ENCODE results near the gene TNFRSF17. TPM values are rescaled to one million over a fixed set of nuclear protein-coding genes. Genes with fewer than 3 reads are reported as not detected.
A peak's percentile ranks its signal among the peaks of the same experiment; 100 is the strongest.

Gene TNFRSF17
- total RNA-seq, 1 experiment from 2014 or later = not detected

DNA sequence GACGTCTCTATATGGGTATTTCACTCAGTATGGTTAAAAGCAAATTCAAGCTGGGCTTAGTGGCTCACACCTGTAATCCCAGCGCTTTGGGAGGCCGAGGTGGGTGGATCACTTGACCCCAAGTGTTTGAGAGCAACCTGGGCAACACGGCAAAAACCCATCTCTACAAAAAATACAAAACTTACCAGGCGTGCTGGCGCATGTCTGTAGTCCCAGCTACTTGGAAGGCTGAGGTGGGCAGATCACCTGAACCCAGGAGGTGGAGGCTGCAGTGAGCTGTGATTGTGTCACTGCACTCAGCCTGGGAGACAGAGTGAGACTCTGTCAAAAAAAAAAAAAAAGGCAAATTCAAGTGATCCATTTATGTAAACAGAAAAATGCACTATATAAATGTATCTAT, 1.3 kb upstream of the TNFRSF17 start:
- CTCF ChIA-PET = interaction anchor here (0.8 to 2.1 kb wide), 3 partner anchors 13 to 131 kb away, joined by 3 to 11 read pairs (median 3); partner anchors contain the start of gene SNX29
- H3K27ac Mint-ChIP-seq = peak overlapping the region; percentile 76; the same call in 1 of the 2 replicates
- ATAC-seq = no peak
- no peaks in the 10 kb centered on the region for H3K36me3 Mint-ChIP-seq
- H3K27me3 Mint-ChIP-seq (ENCODE audit: low read depth) = no peaks in the 10 kb centered on the region
- H3K4me1 Mint-ChIP-seq = no peaks in the 10 kb centered on the region
- TF ChIP-seq FOXJ3 (CRISPR knock-in tag; IDR thresholded peaks at IDR 0.05; ENCODE audit: borderline replicate concordance) = no peak
- TF ChIP-seq OVOL2 (CRISPR knock-in tag; IDR thresholded peaks at IDR 0.05; ENCODE audit: borderline replicate concordance) = no peak
- TF ChIP-seq, protein P1, sequence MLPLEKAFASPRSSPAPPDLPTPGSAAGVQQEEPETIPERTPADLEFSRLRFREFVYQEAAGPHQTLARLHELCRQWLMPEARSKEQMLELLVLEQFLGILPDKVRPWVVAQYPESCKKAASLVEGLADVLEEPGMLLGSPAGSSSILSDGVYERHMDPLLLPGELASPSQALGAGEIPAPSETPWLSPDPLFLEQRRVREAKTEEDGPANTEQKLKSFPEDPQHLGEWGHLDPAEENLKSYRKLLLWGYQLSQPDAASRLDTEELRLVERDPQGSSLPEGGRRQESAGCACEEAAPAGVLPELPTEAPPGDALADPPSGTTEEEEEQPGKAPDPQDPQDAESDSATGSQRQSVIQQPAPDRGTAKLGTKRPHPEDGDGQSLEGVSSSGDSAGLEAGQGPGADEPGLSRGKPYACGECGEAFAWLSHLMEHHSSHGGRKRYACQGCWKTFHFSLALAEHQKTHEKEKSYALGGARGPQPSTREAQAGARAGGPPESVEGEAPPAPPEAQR (CRISPR knock-in tag; IDR thresholded peaks at IDR 0.05) = no peak
- TF ChIP-seq TCF7 (CRISPR knock-in tag; IDR thresholded peaks at IDR 0.05; ENCODE audit: low read depth) = no peak
- TF ChIP-seq KAT7 (CRISPR knock-in tag; IDR thresholded peaks at IDR 0.05; ENCODE audit: borderline replicate concordance) = no peak
- TF ChIP-seq, protein P2, sequence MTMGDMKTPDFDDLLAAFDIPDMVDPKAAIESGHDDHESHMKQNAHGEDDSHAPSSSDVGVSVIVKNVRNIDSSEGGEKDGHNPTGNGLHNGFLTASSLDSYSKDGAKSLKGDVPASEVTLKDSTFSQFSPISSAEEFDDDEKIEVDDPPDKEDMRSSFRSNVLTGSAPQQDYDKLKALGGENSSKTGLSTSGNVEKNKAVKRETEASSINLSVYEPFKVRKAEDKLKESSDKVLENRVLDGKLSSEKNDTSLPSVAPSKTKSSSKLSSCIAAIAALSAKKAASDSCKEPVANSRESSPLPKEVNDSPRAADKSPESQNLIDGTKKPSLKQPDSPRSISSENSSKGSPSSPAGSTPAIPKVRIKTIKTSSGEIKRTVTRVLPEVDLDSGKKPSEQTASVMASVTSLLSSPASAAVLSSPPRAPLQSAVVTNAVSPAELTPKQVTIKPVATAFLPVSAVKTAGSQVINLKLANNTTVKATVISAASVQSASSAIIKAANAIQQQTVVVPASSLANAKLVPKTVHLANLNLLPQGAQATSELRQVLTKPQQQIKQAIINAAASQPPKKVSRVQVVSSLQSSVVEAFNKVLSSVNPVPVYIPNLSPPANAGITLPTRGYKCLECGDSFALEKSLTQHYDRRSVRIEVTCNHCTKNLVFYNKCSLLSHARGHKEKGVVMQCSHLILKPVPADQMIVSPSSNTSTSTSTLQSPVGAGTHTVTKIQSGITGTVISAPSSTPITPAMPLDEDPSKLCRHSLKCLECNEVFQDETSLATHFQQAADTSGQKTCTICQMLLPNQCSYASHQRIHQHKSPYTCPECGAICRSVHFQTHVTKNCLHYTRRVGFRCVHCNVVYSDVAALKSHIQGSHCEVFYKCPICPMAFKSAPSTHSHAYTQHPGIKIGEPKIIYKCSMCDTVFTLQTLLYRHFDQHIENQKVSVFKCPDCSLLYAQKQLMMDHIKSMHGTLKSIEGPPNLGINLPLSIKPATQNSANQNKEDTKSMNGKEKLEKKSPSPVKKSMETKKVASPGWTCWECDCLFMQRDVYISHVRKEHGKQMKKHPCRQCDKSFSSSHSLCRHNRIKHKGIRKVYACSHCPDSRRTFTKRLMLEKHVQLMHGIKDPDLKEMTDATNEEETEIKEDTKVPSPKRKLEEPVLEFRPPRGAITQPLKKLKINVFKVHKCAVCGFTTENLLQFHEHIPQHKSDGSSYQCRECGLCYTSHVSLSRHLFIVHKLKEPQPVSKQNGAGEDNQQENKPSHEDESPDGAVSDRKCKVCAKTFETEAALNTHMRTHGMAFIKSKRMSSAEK (CRISPR knock-in tag; IDR thresholded peaks at IDR 0.05; ENCODE audit: borderline replicate concordance) = no peak
- no peak for TF ChIP-seq AR (CRISPR knock-in tag; IDR thresholded peaks at IDR 0.05)
- TF ChIP-seq, protein P3, sequence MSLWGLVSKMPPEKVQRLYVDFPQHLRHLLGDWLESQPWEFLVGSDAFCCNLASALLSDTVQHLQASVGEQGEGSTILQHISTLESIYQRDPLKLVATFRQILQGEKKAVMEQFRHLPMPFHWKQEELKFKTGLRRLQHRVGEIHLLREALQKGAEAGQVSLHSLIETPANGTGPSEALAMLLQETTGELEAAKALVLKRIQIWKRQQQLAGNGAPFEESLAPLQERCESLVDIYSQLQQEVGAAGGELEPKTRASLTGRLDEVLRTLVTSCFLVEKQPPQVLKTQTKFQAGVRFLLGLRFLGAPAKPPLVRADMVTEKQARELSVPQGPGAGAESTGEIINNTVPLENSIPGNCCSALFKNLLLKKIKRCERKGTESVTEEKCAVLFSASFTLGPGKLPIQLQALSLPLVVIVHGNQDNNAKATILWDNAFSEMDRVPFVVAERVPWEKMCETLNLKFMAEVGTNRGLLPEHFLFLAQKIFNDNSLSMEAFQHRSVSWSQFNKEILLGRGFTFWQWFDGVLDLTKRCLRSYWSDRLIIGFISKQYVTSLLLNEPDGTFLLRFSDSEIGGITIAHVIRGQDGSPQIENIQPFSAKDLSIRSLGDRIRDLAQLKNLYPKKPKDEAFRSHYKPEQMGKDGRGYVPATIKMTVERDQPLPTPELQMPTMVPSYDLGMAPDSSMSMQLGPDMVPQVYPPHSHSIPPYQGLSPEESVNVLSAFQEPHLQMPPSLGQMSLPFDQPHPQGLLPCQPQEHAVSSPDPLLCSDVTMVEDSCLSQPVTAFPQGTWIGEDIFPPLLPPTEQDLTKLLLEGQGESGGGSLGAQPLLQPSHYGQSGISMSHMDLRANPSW (CRISPR knock-in tag; conservative IDR thresholded peaks at IDR 0.05; ENCODE audit: low read depth) = no peak
- no peak for TF ChIP-seq NFE2L1 (CRISPR knock-in tag; IDR thresholded peaks at IDR 0.05)
- no peak for TF ChIP-seq ZNF232 (CRISPR knock-in tag; IDR thresholded peaks at IDR 0.05)
- TF ChIP-seq ZNF416 (CRISPR knock-in tag; IDR thresholded peaks at IDR 0.05) = no peak
- no peak for TF ChIP-seq USF1 (CRISPR knock-in tag; IDR thresholded peaks at IDR 0.05)
- no peak for TF ChIP-seq NR2C2 (CRISPR knock-in tag; IDR thresholded peaks at IDR 0.05)
- POLR2A ChIA-PET = no interaction called here
- no peak overlapping the region for H3K4me3 Mint-ChIP-seq
- no peaks in the 10 kb centered on the region for H3K9me3 Mint-ChIP-seq
- no peak for DNase-seq (ENCODE audit: low spot score)

GRCh38 chr16:11966173-11966572, 1.2 kb downstream of the TNFRSF17 start:
- no peak for ATAC-seq
- Mint-ChIP-seq H3K36me3 (no peaks in the 10 kb centered on the region), H3K27ac (no peak overlapping the region), H3K4me1 (no peaks in the 10 kb centered on the region), H3K27me3 (ENCODE audit: low read depth) (no peaks in the 10 kb centered on the region), H3K9me3 (no peaks in the 10 kb centered on the region), H3K4me3 (no peak overlapping the region)
- ChIA-PET CTCF (interaction anchor here (1.5 kb wide), 1 partner anchor 102 kb away, joined by 5 read pairs; no protein-coding TSS in a partner anchor), POLR2A (no interaction called here)
- DNase-seq (ENCODE audit: low spot score) = no peak
- TF ChIP-seq, protein P2 (CRISPR knock-in tag; IDR thresholded peaks at IDR 0.05; ENCODE audit: borderline replicate concordance) = no peak
- TF ChIP-seq, protein P4, sequence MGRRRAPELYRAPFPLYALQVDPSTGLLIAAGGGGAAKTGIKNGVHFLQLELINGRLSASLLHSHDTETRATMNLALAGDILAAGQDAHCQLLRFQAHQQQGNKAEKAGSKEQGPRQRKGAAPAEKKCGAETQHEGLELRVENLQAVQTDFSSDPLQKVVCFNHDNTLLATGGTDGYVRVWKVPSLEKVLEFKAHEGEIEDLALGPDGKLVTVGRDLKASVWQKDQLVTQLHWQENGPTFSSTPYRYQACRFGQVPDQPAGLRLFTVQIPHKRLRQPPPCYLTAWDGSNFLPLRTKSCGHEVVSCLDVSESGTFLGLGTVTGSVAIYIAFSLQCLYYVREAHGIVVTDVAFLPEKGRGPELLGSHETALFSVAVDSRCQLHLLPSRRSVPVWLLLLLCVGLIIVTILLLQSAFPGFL (CRISPR knock-in tag; IDR thresholded peaks at IDR 0.05; ENCODE audit: borderline replicate concordance) = no peak
